Lung (tissue), 12 donors: Measurements from ENCODE around the gene WIPI1. TPM values are rescaled to one million over a fixed set of nuclear protein-coding genes. Genes with fewer than 3 reads are reported as not detected.

ENCODE experiments used
- ATAC-seq: fragments of 200-7000 bp; cut with Tn5 transposase; one replicate; pipeline ENCODE4 v1.9.1; 2020; ENCODE audit warnings: moderate number of reproducible peaks; ENCODE audit not compliant: insufficient read depth, low FRiP score
- DNase-seq, 3 donors: peaks; one replicate each; pipeline ENCODE4 v3.0.0-alpha.2; 2013 to 2017
- H3K27ac ChIP-seq, 2 donors: one replicate each; pipeline ENCODE4 v1.5.1; 2013; ENCODE audit warnings: mild to moderate bottlenecking in 2 of 2, moderate library complexity in 2 of 2, control low read depth in 1 of 2, inconsistent platforms in 1 of 2, low read depth in 1 of 2, low read length in 1 of 2
- H3K27me3 ChIP-seq, 3 donors: one replicate each; pipeline ENCODE4 v1.5.1; 2013; ENCODE audit warnings: low read length in 2 of 3; ENCODE audit not compliant: control insufficient read depth in 3 of 3, insufficient read depth in 3 of 3
- H3K36me3 ChIP-seq, 4 donors: one replicate each; pipeline ENCODE4 v1.5.1; 2013; ENCODE audit warnings: low read length in 4 of 4, mild to moderate bottlenecking in 1 of 4, moderate library complexity in 1 of 4; ENCODE audit not compliant: control insufficient read depth in 4 of 4, insufficient read depth in 4 of 4
- H3K4me1 ChIP-seq, 5 donors: one replicate each; pipeline ENCODE4 v1.5.1; 2013; ENCODE audit warnings: low read length in 5 of 5, mild to moderate bottlenecking in 2 of 5, moderate library complexity in 1 of 5; ENCODE audit not compliant: control insufficient read depth in 5 of 5, insufficient read depth in 5 of 5
- H3K4me3 ChIP-seq: one replicate; pipeline ENCODE4 v1.5.1; 2013; ENCODE audit warnings: mild to moderate bottlenecking, control low read depth, moderate library complexity
- H3K9ac ChIP-seq, 2 donors: one replicate each; pipeline ENCODE4 v1.5.1; 2013; ENCODE audit warnings: low read length in 2 of 2, control low read depth in 1 of 2; ENCODE audit not compliant: insufficient read depth in 1 of 2
- H3K9me3 ChIP-seq, 4 donors: one replicate each; pipeline ENCODE4 v1.5.1; 2013; ENCODE audit warnings: low read length in 3 of 4, mild to moderate bottlenecking in 1 of 4, moderate library complexity in 1 of 4; ENCODE audit not compliant: control insufficient read depth in 4 of 4, insufficient read depth in 3 of 4
- CTCF ChIP-seq: IDR thresholded peaks from 2 replicates; pipeline ENCODE4 v1.5.1; 2012; ENCODE audit warnings: mild to moderate bottlenecking; ENCODE audit errors: control extremely low read depth, extremely low read depth
- WGBS, 2 donors: extraction: QIAGEN DNeasy Blood & Tissue Kit; methylation state at CpG; one replicate each; pipeline ENCODE4 v1.1.7; 2013; 5-methylcytosine and 5-hydroxymethylcytosine counted together
- polyA plus RNA-seq, 2 donors: library from polyadenylated mRNA; stranded (reverse); fragments of 200-250 nt; gene quantifications; one replicate each; pipeline ENCODE4 v1.2.1, GENCODE V29; 2013
- total RNA-seq, 2 donors: library from RNA; depleted of rRNA in 1 of 2; stranded (reverse); fragments of >200 nt in 1 of 2; gene quantifications; one replicate each; pipeline ENCODE4 v1.2.1, GENCODE V29; 2014 to 2021
- donor health status: control.
- donor health status: control.
- donor health status: Bipolar disorder and iron deficiency.
- donor health status: healthy.
- donor health status: DM: yes; HTN: yes; CAD: no.

WIPI1 gene
- total and polyA plus RNA-seq, 4 donors: 30.4 to 58.5 (median 41.8) TPM

GRCh38 chr17:68461589-68461988 lies 4.3 kb upstream of the WIPI1 start:
- ATAC-seq: no peak
- H3K27ac ChIP-seq: peak overlapping the region; percentile 56 to 72
- no peaks in the 10 kb centered on the region for H3K27me3 ChIP-seq
- H3K36me3 ChIP-seq: no peaks in the 10 kb centered on the region
- no peak for TF ChIP-seq CTCF
- no peak overlapping the region for H3K9ac ChIP-seq
- peaks cover 0 to 12% (median 3%) of the 10 kb centered on the region in 5 donors for H3K4me1 ChIP-seq
- DNase-seq: no peak
- no peaks in the 10 kb centered on the region for H3K9me3 ChIP-seq
- 10 to 20% methylated on average over 5 of the region's 5 CpGs for WGBS, 2 donors
- H3K4me3 ChIP-seq: no peak overlapping the region

GRCh38 chr17:68461122-68461539 lies 3.8 kb upstream of the WIPI1 start:
- Histone ChIP-seq H3K27ac (peak overlapping the region in 1 of 2 donors; percentile 56), H3K27me3 (no peaks in the 10 kb centered on the region), H3K4me3 (no peak overlapping the region), H3K9me3 (no peaks in the 10 kb centered on the region), H3K4me1 (peaks cover 0 to 16% (median 3%) of the 10 kb centered on the region in 5 donors), H3K9ac (no peak overlapping the region), H3K36me3 (no peaks in the 10 kb centered on the region)
- TF ChIP-seq CTCF: no peak
- 91 to 92% methylated on average over 1 of the region's 1 CpG for WGBS, 2 donors
- DNase-seq (no peak), ATAC-seq (no peak)

- Histone ChIP-seq H3K27me3 (no peaks in the 10 kb centered on the region), H3K27ac (peak overlapping the region in 1 of 2 donors; percentile 88), H3K36me3 (no peaks in the 10 kb centered on the region), H3K4me1 (peaks cover 0 to 20% (median 5%) of the 10 kb centered on the region in 5 donors), H3K4me3 (no peak overlapping the region), H3K9ac (no peak overlapping the region), H3K9me3 (no peaks in the 10 kb centered on the region)
- no peak for TF ChIP-seq CTCF
- DNase-seq: no peak
- ATAC-seq: no peak
These were observed 3.4 kb upstream of the WIPI1 start for GRCh38 chr17:68460715-68461114.

- ATAC-seq (no peak), DNase-seq (no peak)
- no peak for TF ChIP-seq CTCF
- no peaks in the 10 kb centered on the region for H3K36me3 ChIP-seq
- 79 to 81% methylated on average over 2 of the region's 2 CpGs for WGBS, 2 donors
- peak overlapping the region in 1 of 2 donors; percentile 88 for H3K27ac ChIP-seq
- H3K27me3 ChIP-seq: no peaks in the 10 kb centered on the region
- H3K9me3 ChIP-seq: no peaks in the 10 kb centered on the region
- H3K4me3 ChIP-seq: no peak overlapping the region
- no peak overlapping the region for H3K9ac ChIP-seq
- peaks cover 0 to 26% (median 8%) of the 10 kb centered on the region in 5 donors for H3K4me1 ChIP-seq
These were observed 2.9 kb upstream of the WIPI1 start for GRCh38 chr17:68460146-68460545.
